Activated CD8-positive, alpha-beta memory T cell treated with anti-CD3 and anti-CD28 coated beads, Interleukin-2, amount 50 U/mL, for 24 hours (primary cell): ENCODE measurements around the gene PCIF1.
"Not testable (repeated sequence)": the region's sequence is repeated elsewhere in the genome, so short reads cannot be mapped to it uniquely, and the experiment has no call there.

Experiments
- DNase-seq: peaks from one replicate; pipeline ENCODE4 v3.0.0-alpha.2; 2020; ENCODE audit errors: extremely low read depth

Gene PCIF1

GRCh38 chr20:45934586-45935415 is at the start of gene PCIF1:
Gene PCIF1, plus strand, starts transcription at chr20:45934683. Its CDS starts 4,317 bp downstream, at chr20:45939000.
- DNase-seq: peak; percentile 99

GRCh38 chr20:45886590-45887345 is 47.7 kb upstream of the PCIF1 start:
- DNase-seq: no peak

GRCh38 chr20:45887346-45887715 is 47.2 kb upstream of the PCIF1 start, which contains the start of gene SPATA25:
Gene SPATA25, minus strand, starts transcription at chr20:45887622. Its CDS starts 32 bp downstream, at chr20:45887590.
- no peak for DNase-seq

- DNase-seq: no peak
Observed at GRCh38 chr20:45888681-45889080, 45.8 kb upstream of the PCIF1 start.

GRCh38 chr20:45890077-45890984 is 44.2 kb upstream of the PCIF1 start:
- no peak for DNase-seq

- peak; percentile 70 for DNase-seq
Observed at GRCh38 chr20:45890985-45891983, 43.2 kb upstream of the PCIF1 start, which contains the start of the genes CTSA and NEURL2. Gene CTSA, plus strand, starts transcription at chr20:45891335. Its CDS starts 234 bp downstream, at chr20:45891569. Gene NEURL2, minus strand, starts transcription at chr20:45891208. Its CDS starts 217 bp downstream, at chr20:45890991.

GRCh38 chr20:45892049-45892825 is 42.2 kb upstream of the PCIF1 start:
- no peak for DNase-seq

- DNase-seq: no peak
Observed at GRCh38 chr20:45892828-45893500, 41.5 kb upstream of the PCIF1 start.

- DNase-seq: no peak
Observed at GRCh38 chr20:45893831-45894230, 40.7 kb upstream of the PCIF1 start.

- no peak for DNase-seq
Observed at GRCh38 chr20:45894797-45895196, 39.7 kb upstream of the PCIF1 start.

- DNase-seq: no peak
Observed at GRCh38 chr20:45896641-45897161, 37.8 kb upstream of the PCIF1 start.

- no peak for DNase-seq
Observed at GRCh38 chr20:45897289-45897688, 37.2 kb upstream of the PCIF1 start.

- DNase-seq: no peak
Observed at GRCh38 chr20:45897692-45898091, 36.8 kb upstream of the PCIF1 start.

GRCh38 chr20:45898285-45898684 is 36.2 kb upstream of the PCIF1 start:
- no peak for DNase-seq

GRCh38 chr20:45899046-45899835 is 35.2 kb upstream of the PCIF1 start:
- no peak for DNase-seq

- not testable (repeated sequence) for DNase-seq
Observed at GRCh38 chr20:45901332-45901731, 33.2 kb upstream of the PCIF1 start.

- DNase-seq: no peak
Observed at GRCh38 chr20:45902199-45902701, 32.2 kb upstream of the PCIF1 start.
